Measurements from ENCODE around the gene HDGFL2. TPM values are rescaled to one million over a fixed set of nuclear protein-coding genes. Genes with fewer than 3 reads are reported as not detected.

Gene HDGFL2
- total and polyA plus RNA-seq, 8 donors, result 30.9 to 87.4 (median 73.1) TPM

- no peak for ATAC-seq
- Histone ChIP-seq H3K36me3 (peaks cover 0 to 62% of the 10 kb centered on the region in 2 donors), H3K4me3 (no peak overlapping the region), H3K4me1 (peaks cover 0 to 28% of the 10 kb centered on the region in 2 donors), H3K27me3 (no peaks in the 10 kb centered on the region), H3K9me3 (no peaks in the 10 kb centered on the region), H3K27ac (no peak overlapping the region)
- DNase-seq, result peak in 1 of 4 donors; percentile 69
- intact Hi-C loops (cut with DNase I), result no loop called here
- no peak for TF ChIP-seq CTCF (IDR thresholded peaks at IDR 0.05)
These were observed 43.6 kb upstream of the HDGFL2 start for GRCh38 chr19:4428326-4428975.

- TF ChIP-seq CTCF (IDR thresholded peaks at IDR 0.05), result no peak
- no peak overlapping the region for H3K4me3 ChIP-seq
- no peaks in the 10 kb centered on the region for H3K27me3 ChIP-seq
- no peaks in the 10 kb centered on the region for H3K9me3 ChIP-seq
- no peak for ATAC-seq
- peaks cover 0 to 28% of the 10 kb centered on the region in 2 donors for H3K4me1 ChIP-seq
- no peak overlapping the region for H3K27ac ChIP-seq
- DNase-seq, result peak in 3 of 4 donors; percentile 31 to 45 (median 41)
- H3K36me3 ChIP-seq, result peaks cover 0 to 62% of the 10 kb centered on the region in 2 donors
- intact Hi-C loops (cut with DNase I), result no loop called here
These were observed 42.8 kb upstream of the HDGFL2 start for GRCh38 chr19:4429256-4429655.

- Histone ChIP-seq H3K36me3 (peaks cover 0 to 63% of the 10 kb centered on the region in 2 donors), H3K4me1 (peaks cover 0 to 28% of the 10 kb centered on the region in 2 donors), H3K27me3 (no peaks in the 10 kb centered on the region), H3K9me3 (no peaks in the 10 kb centered on the region), H3K27ac (no peak overlapping the region), H3K4me3 (no peak overlapping the region)
- DNase-seq, result peak in 3 of 4 donors; percentile 17 to 89 (median 81)
- TF ChIP-seq CTCF (IDR thresholded peaks at IDR 0.05), result no peak
- no peak for ATAC-seq
- intact Hi-C loops (cut with DNase I), result no loop called here
These were observed 42.3 kb upstream of the HDGFL2 start for GRCh38 chr19:4429771-4430171.

GRCh38 chr19:4430760-4431159, 41.3 kb upstream of the HDGFL2 start:
- Histone ChIP-seq H3K4me3 (no peak overlapping the region), H3K36me3 (peaks cover 0 to 63% of the 10 kb centered on the region in 2 donors), H3K27ac (peak overlapping the region in 1 of 2 donors; percentile 69), H3K9me3 (no peaks in the 10 kb centered on the region), H3K4me1 (peaks cover 0 to 28% of the 10 kb centered on the region in 2 donors), H3K27me3 (no peaks in the 10 kb centered on the region)
- peak in 1 of 4 donors; percentile 57 for DNase-seq
- no peak for TF ChIP-seq CTCF (IDR thresholded peaks at IDR 0.05)
- peak; percentile 68 for ATAC-seq
- intact Hi-C loops (cut with DNase I), result no loop called here

GRCh38 chr19:4431296-4431695, 40.8 kb upstream of the HDGFL2 start:
- intact Hi-C loops (cut with DNase I), result no loop called here
- Histone ChIP-seq H3K27me3 (no peaks in the 10 kb centered on the region), H3K9me3 (no peaks in the 10 kb centered on the region), H3K4me3 (no peak overlapping the region), H3K36me3 (peaks cover 0 to 67% of the 10 kb centered on the region in 2 donors), H3K4me1 (peaks cover 0 to 28% of the 10 kb centered on the region in 2 donors), H3K27ac (peak overlapping the region in 1 of 2 donors; percentile 69)
- ATAC-seq (no peak), DNase-seq (no peak)
- TF ChIP-seq CTCF (IDR thresholded peaks at IDR 0.05), result no peak
